GM18519 (cell line): ENCODE measurements around the gene RNU2-63P.
"Not testable (repeated sequence)": the region's sequence is repeated elsewhere in the genome, so short reads cannot be mapped to it uniquely, and the experiment has no call there.

ENCODE experiments used
- ATAC-seq: cut with Tn5 transposase; IDR thresholded peaks from one replicate; pipeline ENCODE4 v1.9.1; 2021; ENCODE audit warnings: mild to moderate bottlenecking, moderate library complexity; ENCODE audit not compliant: unreplicated experiment, low FRiP score

RNU2-63P gene

GRCh38 chr2:87992569-87992968 is 23.8 kb downstream of the RNU2-63P start:
- ATAC-seq = not testable (repeated sequence)

- ATAC-seq = not testable (repeated sequence)
Observed at GRCh38 chr2:87987473-87987872, 28.9 kb downstream of the RNU2-63P start.

GRCh38 chr2:87985902-87986301 is 30.4 kb downstream of the RNU2-63P start:
- ATAC-seq = peak; percentile 56

- not testable (repeated sequence) for ATAC-seq
Observed at GRCh38 chr2:87981182-87981581, 35.2 kb downstream of the RNU2-63P start.

DNA sequence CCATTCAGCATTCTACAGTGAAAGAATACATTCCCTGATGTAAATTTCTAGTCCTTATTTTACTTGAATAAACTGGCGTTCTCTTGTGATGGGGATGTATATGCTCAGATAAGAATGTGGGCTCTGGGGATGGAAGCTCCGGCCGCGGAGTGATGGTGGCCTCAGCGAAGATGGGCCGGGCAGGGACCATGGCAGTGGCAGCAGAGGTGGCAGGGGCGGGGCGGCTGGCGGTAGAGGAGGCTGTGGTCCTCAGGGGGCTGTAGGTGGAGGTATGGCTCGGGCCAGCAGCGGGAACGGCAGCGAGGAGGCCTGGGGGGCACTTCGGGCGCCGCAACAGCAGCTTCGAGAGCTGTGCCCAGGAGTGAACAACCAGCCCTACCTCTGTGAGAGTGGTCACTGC is 44.0 kb downstream of the RNU2-63P start:
- ATAC-seq = not testable (repeated sequence)
